GM18909 (cell line): Measurements from ENCODE around the gene RGS11.
"Not testable (repeated sequence)": the region's sequence is repeated elsewhere in the genome, so short reads cannot be mapped to it uniquely, and the experiment has no call there.

Experiments
- ATAC-seq: cut with Tn5 transposase; IDR thresholded peaks from one replicate; pipeline ENCODE4 v1.9.1; 2021; ENCODE audit warnings: mild to moderate bottlenecking; ENCODE audit not compliant: unreplicated experiment, poor library complexity

The RGS11 gene

GRCh38 chr16:281660-282255, 6.0 kb upstream of the RGS11 start:
- ATAC-seq = no peak

GRCh38 chr16:280991-281659, 5.4 kb upstream of the RGS11 start:
- no peak for ATAC-seq

GRCh38 chr16:280552-280951, 4.8 kb upstream of the RGS11 start, which contains the start of gene ARHGDIG:
ARHGDIG (plus strand) TSS chr16:280591; CDS start chr16:280681, 90 bp downstream.
- ATAC-seq = no peak

GRCh38 chr16:280005-280460, 4.3 kb upstream of the RGS11 start:
- no peak for ATAC-seq

- ATAC-seq = no peak
Observed at GRCh38 chr16:279531-279930, 3.8 kb upstream of the RGS11 start.

- ATAC-seq = no peak
Observed at GRCh38 chr16:278863-279366, 3.2 kb upstream of the RGS11 start.

GRCh38 chr16:276426-277077, 808 bp upstream of the RGS11 start:
- ATAC-seq = no peak

- no peak for ATAC-seq
Observed at GRCh38 chr16:275041-275641, 603 bp downstream of the RGS11 start.

- ATAC-seq = no peak
Observed at GRCh38 chr16:273547-274421, 2.0 kb downstream of the RGS11 start.

GRCh38 chr16:272633-273546, 2.9 kb downstream of the RGS11 start:
- no peak for ATAC-seq

GRCh38 chr16:270381-271255, 5.1 kb downstream of the RGS11 start:
- ATAC-seq = no peak

GRCh38 chr16:269061-269796, 6.5 kb downstream of the RGS11 start:
- no peak for ATAC-seq

- ATAC-seq = no peak
Observed at GRCh38 chr16:268141-269053, 7.3 kb downstream of the RGS11 start.

GRCh38 chr16:267562-267961, 8.2 kb downstream of the RGS11 start:
- not testable (repeated sequence) for ATAC-seq

GRCh38 chr16:266258-267164, 9.2 kb downstream of the RGS11 start:
- no peak for ATAC-seq
